ENCODE data around the gene CCHCR1.

Gene CCHCR1

GRCh38 chr6:31094389-31094881, 63.2 kb downstream of the CCHCR1 start:
- DNase-seq, result no peak

GRCh38 chr6:31092769-31093505, 64.7 kb downstream of the CCHCR1 start:
- DNase-seq, result no peak

Measured in islet precursor cell (in vitro differentiated cells).